GM19025 (cell line): ENCODE measurements around the gene SH3BGR.

Source experiments
- ATAC-seq: cut with Tn5 transposase; IDR thresholded peaks from one replicate; pipeline ENCODE4 v1.9.1; 2021; ENCODE audit warnings: mild to moderate bottlenecking, low read depth, moderate library complexity; ENCODE audit not compliant: unreplicated experiment

Gene SH3BGR

GRCh38 chr21:39510240-39510639 lies 58.5 kb downstream of the SH3BGR start:
- ATAC-seq: no peak

DNA sequence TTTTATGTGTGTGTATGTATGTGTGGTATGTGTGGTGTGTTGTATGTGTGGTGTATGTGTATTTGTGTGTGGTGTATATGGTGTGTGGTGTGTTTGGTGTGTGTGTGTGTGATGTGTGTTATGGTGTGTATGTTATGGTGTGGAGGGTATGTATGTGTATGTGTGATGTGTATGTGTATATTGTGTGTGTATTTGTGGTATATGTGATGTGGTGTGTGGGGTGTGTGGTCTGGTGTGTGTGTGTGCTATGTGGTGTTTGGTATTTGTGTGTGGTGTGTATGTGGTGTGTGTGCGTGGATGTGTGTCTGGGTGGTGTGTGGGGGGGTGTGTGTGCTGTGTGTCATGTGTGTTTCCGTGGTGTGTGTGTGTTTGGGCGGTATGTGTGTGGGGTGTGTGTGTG lies 59.3 kb downstream of the SH3BGR start:
- ATAC-seq: no peak

GRCh38 chr21:39513735-39514134 lies 62.0 kb downstream of the SH3BGR start:
- no peak for ATAC-seq

GRCh38 chr21:39515684-39516472 lies 64.1 kb downstream of the SH3BGR start:
- ATAC-seq: no peak

DNA sequence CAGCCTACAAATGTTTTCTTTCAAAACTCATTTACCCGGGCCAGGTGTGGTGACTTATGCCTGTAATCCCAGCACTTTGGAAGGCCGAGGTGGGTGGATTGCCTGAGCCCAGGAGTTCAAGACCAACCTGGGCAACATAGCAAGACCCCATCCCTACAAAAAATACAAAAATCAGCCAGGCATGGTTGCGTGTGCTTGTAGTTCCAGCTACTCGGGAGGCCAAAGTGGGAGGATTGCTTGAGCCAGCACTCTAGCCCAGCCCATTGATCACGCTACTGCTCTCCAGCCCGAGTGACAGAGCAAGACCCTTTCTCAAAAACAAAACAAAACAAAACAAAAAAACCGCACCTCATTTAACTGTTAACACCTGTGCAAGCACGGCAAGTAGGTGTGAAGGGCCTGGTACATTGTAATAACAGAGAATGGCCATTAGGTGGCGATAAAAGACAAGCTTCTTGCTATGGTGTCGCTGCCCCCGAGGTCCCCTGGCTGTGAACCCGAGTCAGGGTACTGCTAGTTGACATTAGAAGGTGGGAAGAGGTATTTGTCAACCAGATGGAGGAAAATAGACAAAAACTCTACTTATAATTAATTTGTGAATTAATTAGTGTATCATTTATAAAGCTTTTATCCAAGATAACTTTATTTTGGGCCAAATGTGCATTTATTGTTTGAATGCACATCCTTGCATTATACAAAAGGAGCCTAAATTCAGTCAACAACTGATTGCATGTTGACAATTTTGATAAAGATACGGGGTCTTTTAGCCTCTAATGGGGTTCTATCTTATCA lies 66.5 kb downstream of the SH3BGR start:
- ATAC-seq: no peak

DNA sequence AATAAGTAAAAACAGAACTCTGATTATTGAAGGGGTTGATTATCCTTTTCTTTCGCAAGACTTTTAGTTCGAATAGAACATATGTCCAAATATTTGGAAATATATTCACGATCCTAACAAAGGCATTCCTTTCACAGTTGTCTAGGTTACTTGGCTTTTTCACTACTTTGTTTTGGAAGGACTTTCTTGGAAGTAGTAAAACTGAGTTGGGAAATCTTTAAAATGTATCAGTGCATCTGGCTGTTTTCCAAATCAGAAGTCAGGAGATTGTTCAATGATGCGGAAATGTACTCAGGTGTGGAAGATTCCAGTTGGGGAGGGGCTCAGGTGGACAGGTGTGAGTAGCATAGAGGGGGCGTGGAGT lies 67.1 kb downstream of the SH3BGR start:
- no peak for ATAC-seq

DNA sequence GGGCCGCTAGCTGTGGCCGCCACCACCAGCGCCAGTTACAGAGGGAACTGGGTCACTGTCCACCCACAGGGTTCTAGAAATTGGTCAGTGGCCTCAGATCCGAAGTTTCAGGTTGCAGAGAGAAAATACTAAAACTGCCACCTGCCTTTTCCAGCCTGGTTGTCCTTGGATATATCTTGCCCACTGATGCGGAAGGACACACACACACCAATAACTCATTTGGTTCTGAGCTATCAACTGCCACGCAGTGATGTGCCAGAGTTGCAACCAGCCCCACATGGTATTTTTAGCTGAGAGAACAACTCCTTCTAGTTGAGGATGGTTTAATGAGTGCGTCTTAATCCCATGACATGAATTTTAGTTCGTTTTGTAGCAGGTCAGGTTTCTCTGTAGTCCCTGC lies 68.1 kb downstream of the SH3BGR start:
- no peak for ATAC-seq

- ATAC-seq: no peak
Observed at GRCh38 chr21:39523399-39523798, 71.6 kb downstream of the SH3BGR start.

DNA sequence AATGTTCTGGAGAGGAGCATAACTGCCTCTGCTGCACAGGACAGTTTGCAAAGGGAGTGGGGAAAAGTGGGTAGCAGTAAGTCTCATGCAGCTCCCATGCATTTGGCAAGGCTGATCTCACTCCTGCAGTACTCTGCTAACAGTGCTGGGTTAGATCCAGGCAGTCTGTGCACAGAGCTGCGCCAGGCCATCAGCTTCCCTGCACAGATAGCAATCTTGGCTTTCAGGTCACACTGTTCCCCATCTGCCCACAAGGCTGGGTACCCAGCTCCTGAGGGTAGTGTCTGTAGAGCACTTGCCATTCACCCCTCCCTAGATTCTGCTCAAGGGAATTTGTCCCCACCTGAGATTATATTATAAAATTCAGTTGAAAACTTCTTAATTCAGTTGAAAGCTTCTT lies 72.1 kb downstream of the SH3BGR start:
- no peak for ATAC-seq

DNA sequence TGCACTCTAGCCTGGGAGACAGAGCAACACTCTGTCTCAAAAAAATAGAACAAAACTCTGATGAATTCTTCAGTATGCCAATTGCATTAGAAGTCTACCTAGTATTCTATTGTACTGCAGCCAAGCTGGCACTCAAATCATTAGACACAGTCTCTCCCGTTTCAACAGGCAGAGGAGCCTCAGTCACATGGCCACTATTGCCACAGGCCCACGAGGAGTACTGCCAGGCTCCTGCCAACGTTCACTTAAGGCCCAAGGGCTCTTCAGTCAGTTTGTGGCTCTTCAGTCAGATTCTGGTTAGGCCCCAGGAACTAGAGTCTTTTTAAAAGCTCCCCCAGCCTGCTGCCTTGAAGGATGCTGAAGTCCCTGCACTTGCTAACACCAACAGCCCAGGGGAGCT lies 73.4 kb downstream of the SH3BGR start:
- ATAC-seq: no peak

- ATAC-seq: no peak
Observed at GRCh38 chr21:39525601-39526000, 73.8 kb downstream of the SH3BGR start.

- ATAC-seq: no peak
Observed at GRCh38 chr21:39527067-39527595, 75.4 kb downstream of the SH3BGR start.

GRCh38 chr21:39527664-39528381 lies 76.1 kb downstream of the SH3BGR start:
- ATAC-seq: no peak

- no peak for ATAC-seq
Observed at GRCh38 chr21:39529026-39529425, 77.3 kb downstream of the SH3BGR start.

GRCh38 chr21:39531064-39531463 lies 79.3 kb downstream of the SH3BGR start:
- ATAC-seq: no peak

- no peak for ATAC-seq
Observed at GRCh38 chr21:39531840-39532239, 80.1 kb downstream of the SH3BGR start.

DNA sequence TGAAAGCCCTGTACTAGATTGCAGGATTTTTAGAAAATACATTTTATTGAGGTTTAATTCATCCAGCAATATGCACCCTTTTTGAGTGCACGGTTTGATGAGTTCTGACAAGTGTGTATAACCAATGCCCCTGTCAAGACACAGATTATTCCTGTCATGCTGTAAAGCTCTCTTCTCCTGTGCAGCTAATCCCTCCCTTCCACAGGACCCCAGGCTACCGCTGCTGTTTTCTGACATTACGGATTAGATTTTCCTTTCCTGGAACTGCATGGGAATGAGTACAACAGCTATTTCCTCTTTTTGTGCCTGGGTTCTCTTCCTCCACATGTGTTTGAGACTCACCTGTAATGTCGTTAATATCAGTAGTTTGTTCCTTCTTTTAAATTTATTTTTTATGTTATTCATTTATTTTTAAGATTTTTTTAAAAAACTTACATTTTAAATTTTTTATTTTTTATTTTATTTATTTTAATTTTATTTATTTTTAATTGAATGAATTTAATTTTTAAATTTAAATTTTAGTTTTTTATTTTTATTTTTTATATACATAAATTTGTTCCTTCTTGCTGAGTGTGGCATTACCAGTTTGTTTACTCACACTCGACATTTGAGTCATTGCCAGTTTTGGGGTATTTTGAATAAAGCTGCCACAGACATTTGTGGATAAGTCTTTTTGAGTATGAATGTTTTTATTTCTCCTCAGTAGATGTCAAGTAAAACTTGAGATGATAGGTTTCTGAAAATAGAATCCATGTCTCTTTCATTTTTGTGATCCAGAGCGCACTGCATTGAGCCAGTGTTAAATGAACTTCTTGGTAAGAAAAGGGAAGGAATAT lies 82.0 kb downstream of the SH3BGR start:
- ATAC-seq: no peak

GRCh38 chr21:39535646-39536437 lies 84.1 kb downstream of the SH3BGR start:
- no peak for ATAC-seq

GRCh38 chr21:39536835-39537234 lies 85.1 kb downstream of the SH3BGR start:
- ATAC-seq: no peak
